ENCODE measurements around the gene TCEAL8. TPM values are rescaled to one million over a fixed set of nuclear protein-coding genes. Genes with fewer than 3 reads are reported as not detected.

Gene TCEAL8
- polyA plus RNA-seq, 3 donors = 7.0 to 33.7 (median 30.2) TPM

GRCh38 chrX:103214870-103215424 is 40.0 kb downstream of the TCEAL8 start, which contains the start of gene BEX4:
Gene BEX4 (plus strand): TSS chrX:103215108. CDS start chrX:103216154, 1,046 bp downstream.
- WGBS (ENCODE audit: insufficient coverage) = under 1% methylated on average over 30 of the region's 45 CpGs
- peaks cover 1 to 10% (median 3%) of the 10 kb centered on the region in 3 donors for H3K27me3 Mint-ChIP-seq (ENCODE audit: low read depth in 3 of 3)

More at GRCh38 chrX:103214870-103215424, 40.0 kb downstream of the TCEAL8 start, which contains the start of gene BEX4:
- H3K9ac ChIP-seq (ENCODE audit: insufficient read depth, low read length, poor library complexity, severe bottlenecking) = peak within 1 kb of the TSS; percentile 84
- H3K27ac Mint-ChIP-seq = peak within 1 kb of the TSS; percentile 65 to 96 (median 87)
- H4K20me1 ChIP-seq (ENCODE audit: insufficient read depth, low read length) = no peaks in the 10 kb centered on the region
- H3K9me3 ChIP-seq (replicated peaks in 1 of 2; ENCODE audit: control insufficient read depth in 1 of 2, insufficient read depth in 1 of 2, low read length in 2 of 2) = no peaks in the 10 kb centered on the region
- peaks cover 0 to 3% (median 0%) of the 10 kb centered on the region in 7 donors for H3K9me3 Mint-ChIP-seq
- H3K4me2 ChIP-seq (replicated peaks; ENCODE audit: extremely low read depth, low read length, poor library complexity, severe bottlenecking) = peak within 1 kb of the TSS; percentile 74
- peak; percentile 68 to 80 (median 72) for DNase-seq
- H3K4me1 Mint-ChIP-seq = peaks cover 8% of the 10 kb centered on the region
- no peak for TF ChIP-seq CTCF (IDR thresholded peaks at IDR 0.05)
- H3K4me3 ChIP-seq (replicated peaks in 1 of 3; ENCODE audit: low read depth in 2 of 3, low read length in 3 of 3) = peak within 1 kb of the TSS; percentile 64 to 75 (median 69)
- H3K79me2 ChIP-seq (ENCODE audit: insufficient read depth, low read length) = no peaks in the 10 kb centered on the region
- H2AFZ ChIP-seq (ENCODE audit: insufficient read depth, low read depth, low read length, poor library complexity, severe bottlenecking) = peak within 1 kb of the TSS; percentile 74
- H3K36me3 ChIP-seq (replicated peaks in 1 of 2; ENCODE audit: control insufficient read depth in 1 of 2, insufficient read depth in 2 of 2, low read length in 2 of 2) = no peaks in the 10 kb centered on the region
- intact Hi-C loops (cut with micrococcal nuclease) = no loop called here
- peak within 1 kb of the TSS; percentile 38 to 80 for H3K27ac ChIP-seq (ENCODE audit: low read depth in 1 of 2, low read length in 2 of 2)
- no peaks in the 10 kb centered on the region for H3K27me3 ChIP-seq (ENCODE audit: control insufficient read depth in 2 of 2, insufficient read depth in 2 of 2, low read length in 2 of 2)
- H3K36me3 Mint-ChIP-seq = peaks cover 2 to 3% of the 10 kb centered on the region in 2 donors
- H3K4me3 Mint-ChIP-seq = peak within 1 kb of the TSS; percentile 78 to 84
- peaks cover 0 to 8% of the 10 kb centered on the region in 2 donors for H3K4me1 ChIP-seq (ENCODE audit: control insufficient read depth in 1 of 2, insufficient read depth in 2 of 2, low read length in 2 of 2)
